IPS DF 4.7 (cell line): ENCODE measurements around the gene SH3D21.

ENCODE experiments used
- DNase-seq: peaks from one replicate; pipeline ENCODE4 v3.0.0-alpha.2; 2013; ENCODE audit warnings: low spot score; ENCODE audit errors: extremely low read depth

SH3D21 gene

DNA sequence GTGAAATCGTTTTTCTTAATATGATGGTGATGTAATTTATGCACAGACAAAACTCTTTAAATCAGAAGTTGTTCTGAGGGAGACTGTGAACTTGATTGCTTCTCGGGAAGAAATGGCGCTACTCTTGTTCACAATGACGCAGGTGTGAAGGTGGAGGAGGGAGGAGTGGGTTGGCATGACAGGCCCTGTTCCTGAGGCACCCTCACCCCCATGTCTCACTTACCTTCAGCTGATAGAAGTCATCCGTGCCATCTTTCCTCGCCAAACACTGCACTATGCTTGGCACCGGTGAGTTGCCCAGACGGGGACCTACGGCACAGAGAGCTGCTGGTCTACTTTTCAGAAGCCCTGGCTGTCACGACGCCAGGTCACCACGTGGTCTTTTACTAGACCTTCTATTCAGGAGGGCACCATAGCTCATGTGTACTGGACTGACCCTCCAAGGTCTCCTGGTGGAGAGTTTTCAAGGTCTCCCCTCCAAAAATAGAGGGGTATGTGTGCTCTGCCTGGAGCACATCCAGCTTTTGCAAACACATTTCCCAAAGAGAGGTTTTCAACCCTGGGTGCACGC is 52.4 kb downstream of the SH3D21 start:
- no peak for DNase-seq

DNA sequence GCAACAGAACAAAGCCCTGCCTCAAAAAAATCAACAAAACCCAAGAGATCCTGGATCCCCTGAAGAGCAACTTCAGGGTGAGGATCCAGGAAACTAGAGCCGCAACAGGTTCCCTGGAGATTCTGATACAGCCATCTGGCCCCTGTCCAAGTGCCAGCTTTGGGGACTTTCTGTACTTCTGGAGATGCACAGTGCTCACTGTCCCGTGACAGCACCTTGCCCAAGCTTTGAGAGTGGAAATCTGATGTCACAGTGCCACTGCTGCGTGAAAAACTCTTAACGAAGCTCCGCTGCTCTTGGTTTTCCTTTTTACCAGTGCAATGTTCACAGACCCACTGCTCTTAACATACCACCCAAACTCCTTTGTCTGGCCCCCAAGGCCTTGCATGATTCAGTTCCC is 53.2 kb downstream of the SH3D21 start:
- no peak for DNase-seq

DNA sequence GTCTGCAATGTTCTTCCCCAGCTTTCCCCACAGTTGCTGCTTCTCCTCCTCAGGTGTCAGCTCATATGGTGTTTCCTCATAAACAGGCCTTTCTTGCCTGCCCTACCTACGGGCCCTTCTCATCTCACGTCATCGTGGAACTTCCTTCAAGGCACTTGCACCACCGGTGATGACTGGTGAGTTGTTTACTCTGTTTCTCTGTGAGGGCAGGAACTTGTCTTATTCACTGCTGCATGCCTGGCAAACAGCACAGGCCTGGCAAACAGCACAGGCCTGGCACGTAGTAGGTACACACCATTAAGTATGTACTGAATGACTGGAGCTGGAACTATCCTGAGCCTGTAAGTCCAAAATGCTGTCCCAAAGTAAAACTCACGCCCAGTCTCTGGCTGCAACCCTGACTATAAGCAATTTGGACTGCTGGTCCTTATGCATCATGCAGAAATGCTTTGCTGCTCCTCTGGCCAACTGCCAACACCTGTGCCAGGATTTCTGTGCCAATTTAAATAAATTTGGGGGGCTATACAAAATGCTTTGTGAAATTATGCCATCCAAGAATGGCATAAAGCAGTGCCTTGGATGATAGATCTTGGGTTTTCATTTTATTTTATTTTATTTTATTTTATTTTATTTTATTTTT is 53.9 kb downstream of the SH3D21 start:
- DNase-seq = no peak

DNA sequence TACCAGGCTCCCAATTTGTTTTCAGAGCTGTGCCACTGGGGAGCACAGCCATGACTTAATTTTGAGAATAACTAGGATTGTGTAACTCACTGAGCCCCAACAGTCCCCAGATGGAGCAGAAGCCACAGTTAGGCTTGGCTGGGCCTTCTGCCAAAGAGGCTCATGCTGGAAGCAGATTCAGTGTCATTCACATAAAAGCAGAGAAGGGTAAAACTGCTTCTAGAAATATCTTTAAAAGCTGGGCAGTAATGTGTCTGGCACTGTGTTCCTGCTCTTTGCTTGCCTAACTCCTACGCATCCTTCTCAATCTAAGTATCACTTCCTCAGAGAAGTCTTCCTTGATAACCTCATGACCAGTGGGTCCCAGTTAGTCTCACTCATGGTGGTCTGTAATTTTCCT is 59.2 kb downstream of the SH3D21 start:
- DNase-seq = no peak

DNA sequence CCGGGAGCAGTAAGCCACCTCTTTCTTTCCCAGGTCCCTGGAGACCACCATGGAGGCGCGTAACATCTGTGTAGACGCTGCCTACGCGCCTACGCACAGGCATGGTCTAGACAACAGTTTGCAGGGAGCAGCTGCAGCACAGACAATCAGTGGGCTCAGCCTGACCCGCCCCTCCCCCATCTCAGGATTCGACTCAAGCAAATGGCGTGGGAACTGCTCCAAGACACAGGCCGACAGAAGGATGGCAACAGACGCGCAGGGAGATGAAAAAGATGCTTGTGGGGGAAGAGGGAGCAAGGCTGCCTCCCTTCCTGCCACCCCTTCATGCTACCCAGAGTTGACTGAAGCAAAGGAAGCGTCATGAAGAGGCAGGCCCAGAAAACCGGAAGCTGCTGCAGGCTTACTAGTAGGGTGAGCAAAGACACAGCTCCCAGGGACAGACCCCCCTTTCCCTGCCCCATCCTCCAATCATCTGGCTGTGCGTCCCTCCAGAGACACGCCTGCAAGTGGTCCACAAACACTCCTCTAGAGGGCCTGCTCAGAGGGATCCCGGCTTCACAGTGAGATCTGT is 60.0 kb downstream of the SH3D21 start:
- no peak for DNase-seq

DNA sequence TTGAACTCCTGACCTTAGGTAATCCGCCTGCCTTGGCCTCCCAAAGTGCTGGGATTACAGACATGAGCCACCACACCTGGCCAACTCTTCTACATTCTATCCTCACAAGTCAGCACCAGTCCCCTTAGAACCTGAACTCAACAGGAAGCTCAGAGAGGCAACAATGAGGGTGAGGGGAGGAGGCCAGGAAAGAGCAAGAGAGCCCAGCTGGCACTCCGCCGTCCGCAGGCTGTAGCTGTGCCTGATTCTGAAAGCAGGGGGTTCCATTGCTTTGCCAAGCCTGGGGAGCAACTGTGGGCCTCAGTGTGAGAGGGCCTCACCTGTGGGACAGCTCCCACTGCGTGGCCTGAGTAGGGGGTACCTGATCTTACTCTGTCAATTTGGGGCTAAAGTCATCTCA is 60.9 kb downstream of the SH3D21 start:
- DNase-seq = no peak

DNA sequence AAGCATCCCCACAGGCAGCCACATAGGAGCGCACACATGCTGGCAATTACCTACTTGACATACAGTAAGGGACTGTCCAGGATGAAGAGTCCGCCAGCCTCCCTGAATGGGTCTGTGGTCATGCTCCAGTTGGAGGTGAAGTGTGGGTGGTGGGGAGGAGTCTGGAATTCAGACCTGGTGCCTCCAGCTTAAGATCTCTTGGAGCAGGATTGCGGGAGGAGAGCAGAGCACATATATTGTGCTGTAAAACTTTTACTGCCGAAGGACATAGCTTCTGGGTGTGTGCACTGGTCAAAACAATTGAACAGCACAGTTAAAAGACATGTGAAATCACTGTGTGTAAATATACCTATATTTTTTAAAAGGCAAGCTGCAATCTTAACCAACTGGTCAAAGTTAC is 61.6 kb downstream of the SH3D21 start:
- DNase-seq = no peak

DNA sequence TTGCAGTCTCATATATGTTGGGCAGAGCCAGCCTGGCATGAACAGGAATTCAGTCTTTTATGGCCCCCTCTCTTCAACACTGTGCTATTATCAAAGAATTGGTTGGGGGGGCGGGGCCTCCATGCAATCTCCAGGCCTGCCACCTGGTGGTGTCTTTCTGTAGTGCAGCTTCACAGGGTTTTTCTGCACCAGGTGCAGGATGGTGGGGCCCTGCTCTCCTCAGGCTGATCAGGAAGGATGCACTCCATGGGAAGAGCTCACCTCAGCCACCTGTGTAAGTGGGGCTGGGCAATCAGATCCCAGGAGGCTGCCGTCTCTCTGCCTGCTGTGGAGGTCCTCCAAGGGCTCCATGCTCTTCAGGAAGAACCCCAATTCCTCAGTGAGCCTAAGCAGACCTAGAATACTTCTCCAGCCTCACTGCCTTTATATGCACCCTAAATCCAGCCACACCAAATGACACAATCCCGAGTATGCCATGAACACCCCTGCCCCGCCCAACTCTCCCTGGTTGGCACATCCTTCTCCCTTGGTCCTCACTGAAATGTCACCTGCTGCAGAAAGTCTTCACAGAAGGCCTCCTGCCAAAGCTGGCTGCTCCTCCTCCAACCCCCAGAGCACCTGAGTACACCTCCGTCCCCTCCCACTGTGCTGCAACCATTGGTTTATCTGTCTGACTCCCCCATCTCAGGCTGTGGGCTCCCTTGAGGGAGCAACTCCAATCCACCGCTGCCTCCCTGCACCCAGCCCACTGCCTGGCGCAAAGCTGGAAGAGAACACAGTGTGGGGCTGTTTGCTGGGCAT is 63.1 kb downstream of the SH3D21 start:
- DNase-seq = no peak
